ENCODE data around the gene LRRC49. TPM values are rescaled to one million over a fixed set of nuclear protein-coding genes. Genes with fewer than 3 reads are reported as not detected.

The LRRC49 gene
- total RNA-seq, 1 experiment from 2014 or later: 8.3 TPM

DNA sequence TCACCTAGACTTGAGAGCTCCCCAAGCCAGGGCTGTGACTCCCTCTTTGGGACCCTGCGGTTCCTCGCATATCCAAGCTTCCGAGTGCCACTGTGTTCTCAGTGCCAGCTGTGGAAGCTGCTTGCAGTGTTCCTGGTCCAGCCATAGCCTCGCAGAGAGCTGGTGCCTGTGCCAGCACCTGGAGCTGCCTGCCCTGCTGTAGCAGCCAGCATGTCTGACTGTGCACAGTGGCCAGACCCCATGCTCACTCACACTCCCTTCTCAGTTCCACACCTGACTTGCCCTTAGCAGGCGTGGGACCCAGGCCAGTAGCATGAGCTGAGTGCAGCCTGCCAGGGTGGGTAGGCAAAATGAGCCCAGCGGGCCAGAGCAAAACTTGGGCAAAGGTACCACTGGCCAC, 25.3 kb downstream of the LRRC49 start:
- WGBS (ENCODE audit: extremely low coverage, insufficient read length, low lambda C conversion rate): no CpG with 5 or more reads among the region's 6 CpGs
- H3K4me1 Mint-ChIP-seq: no peaks in the 10 kb centered on the region
- Histone ChIP-seq H3K18ac (ENCODE audit: insufficient read length, low read depth, low read length) (no peak overlapping the region), H4K5ac (ENCODE audit: insufficient read length, low read depth, low read length) (no peak overlapping the region), H3K14ac (ENCODE audit: insufficient read depth, low read length) (no peak overlapping the region), H2BK5ac (ENCODE audit: insufficient read length, low read length) (no peak overlapping the region), H3K79me2 (ENCODE audit: insufficient read depth, low read length) (no peaks in the 10 kb centered on the region), H3K56ac (ENCODE audit: insufficient read length, low read depth, low read length) (no peak overlapping the region), H3K79me1 (ENCODE audit: insufficient read depth, low read depth, low read length, poor library complexity, severe bottlenecking) (no peaks in the 10 kb centered on the region), H2AK5ac (ENCODE audit: insufficient read length, low read length) (no peak overlapping the region), H2BK12ac (ENCODE audit: insufficient read length, low read depth, low read length) (no peak overlapping the region), H3K23me2 (ENCODE audit: insufficient read length, low read depth, low read length, poor library complexity, severe bottlenecking) (no peaks in the 10 kb centered on the region), H3K4me2 (ENCODE audit: insufficient read depth, insufficient read length, low read length) (no peak overlapping the region), H3K4me1 (ENCODE audit: insufficient read depth, low read length) (no peaks in the 10 kb centered on the region), H2AFZ (ENCODE audit: low read length) (no peak overlapping the region), H4K20me1 (ENCODE audit: control insufficient read depth, insufficient read depth, insufficient read length) (no peaks in the 10 kb centered on the region), H3K27me3 (ENCODE audit: insufficient read depth, low read length) (no peaks in the 10 kb centered on the region), H3K23ac (ENCODE audit: insufficient read length, low read depth, low read length) (no peak overlapping the region), H2BK120ac (ENCODE audit: low read depth, low read length, poor library complexity, severe bottlenecking) (no peak overlapping the region), H3K9me3 (ENCODE audit: control insufficient read depth, low read depth, low read length) (no peaks in the 10 kb centered on the region), H4K91ac (ENCODE audit: insufficient read length, low read depth, low read length) (no peak overlapping the region), H3K4ac (ENCODE audit: low read depth, low read length) (no peak overlapping the region), H4K8ac (replicated peaks; ENCODE audit: insufficient read length, low read depth, low read length) (no peak overlapping the region), H2BK15ac (ENCODE audit: low read depth, low read length) (no peak overlapping the region), H3T11ph (ENCODE audit: low read length) (no peak overlapping the region), H3K27ac (ENCODE audit: insufficient read length, low read depth, low read length) (no peak overlapping the region), H2BK20ac (ENCODE audit: low read depth, low read length, poor library complexity, severe bottlenecking) (no peak overlapping the region), H3K9ac (ENCODE audit: extremely low read depth, insufficient read length, low read length) (no peak overlapping the region)
- H3K27ac Mint-ChIP-seq: no peak overlapping the region
- no peaks in the 10 kb centered on the region for H3K27me3 Mint-ChIP-seq (ENCODE audit: low read depth)
- no peak for DNase-seq
- no peak overlapping the region for H3K4me3 Mint-ChIP-seq
- H3K9me3 Mint-ChIP-seq: no peaks in the 10 kb centered on the region
- H3K36me3 Mint-ChIP-seq (ENCODE audit: insufficient read depth in 1 of 3, low read depth in 3 of 3): no peaks in the 10 kb centered on the region; a peak in 1 of 7 replicates
- no peak for TF ChIP-seq CTCF (conservative IDR thresholded peaks at IDR 0.05)
